Chondrocyte (in vitro differentiated cells): ENCODE measurements around the gene ATAD3B. TPM values are rescaled to one million over a fixed set of nuclear protein-coding genes. Genes with fewer than 3 reads are reported as not detected.
"Not testable (repeated sequence)": the region's sequence is repeated elsewhere in the genome, so short reads cannot be mapped to it uniquely, and the experiment has no call there.

ENCODE experiments used
- DNase-seq: peaks from one replicate; pipeline ENCODE4 v3.0.0; 2021; ENCODE audit warnings: mixed read lengths, low spot score
- H3K27ac Mint-ChIP-seq: one replicate; pipeline ENCODE4 v1.8.0; 2021; ENCODE audit warnings: mild to moderate bottlenecking, moderate library complexity, mixed read lengths; ENCODE audit not compliant: unreplicated experiment
- H3K27me3 Mint-ChIP-seq: 2 replicates; pipeline ENCODE4 v1.8.0; 2021; ENCODE audit warnings: low read depth, mixed read lengths
- H3K36me3 Mint-ChIP-seq: 2 replicates; pipeline ENCODE4 v1.8.0; 2021; ENCODE audit warnings: low read depth, mixed read lengths
- H3K4me1 Mint-ChIP-seq: 2 replicates; pipeline ENCODE4 v1.8.0; 2021; ENCODE audit warnings: low read depth, mild to moderate bottlenecking, mixed read lengths
- H3K4me3 Mint-ChIP-seq: one replicate; pipeline ENCODE4 v1.8.0; 2021; ENCODE audit warnings: mild to moderate bottlenecking, moderate library complexity, mixed read lengths; ENCODE audit not compliant: unreplicated experiment
- H3K9me3 Mint-ChIP-seq: 2 replicates; pipeline ENCODE4 v1.8.0; 2021; ENCODE audit warnings: low read depth, mixed read lengths
- CTCF ChIP-seq: fragments of 200-600 bp; sonication (generic); IDR thresholded peaks from 2 replicates; pipeline ENCODE4 v1.5.0; 2021; ENCODE audit warnings: antibody characterized with exemption, mild to moderate bottlenecking, moderate library complexity
- total RNA-seq: library from RNA; stranded (reverse); gene quantifications from 3 replicates; pipeline ENCODE4 v1.2.1, GENCODE V29; 2021

ATAD3B gene
- total RNA-seq, 1 donor from 2014 or later = 24.3 TPM

GRCh38 chr1:1482856-1483255, 11.3 kb downstream of the ATAD3B start:
- H3K9me3 Mint-ChIP-seq = no peaks in the 10 kb centered on the region
- peaks cover 7% of the 10 kb centered on the region for H3K36me3 Mint-ChIP-seq
- DNase-seq = no peak
- no peaks in the 10 kb centered on the region for H3K27me3 Mint-ChIP-seq
- H3K4me1 Mint-ChIP-seq = no peaks in the 10 kb centered on the region
- no peak overlapping the region for H3K27ac Mint-ChIP-seq
- H3K4me3 Mint-ChIP-seq = no peak overlapping the region
- TF ChIP-seq CTCF = no peak

- H3K4me3 Mint-ChIP-seq = no peak overlapping the region
- TF ChIP-seq CTCF = no peak
- no peak for DNase-seq
- H3K4me1 Mint-ChIP-seq = no peaks in the 10 kb centered on the region
- H3K27ac Mint-ChIP-seq = no peak overlapping the region
- no peaks in the 10 kb centered on the region for H3K9me3 Mint-ChIP-seq
- no peaks in the 10 kb centered on the region for H3K27me3 Mint-ChIP-seq
- H3K36me3 Mint-ChIP-seq = peaks cover 7% of the 10 kb centered on the region
Measured at GRCh38 chr1:1483714-1484113, 12.1 kb downstream of the ATAD3B start.

- H3K4me1 Mint-ChIP-seq, H3K27me3 Mint-ChIP-seq, H3K36me3 Mint-ChIP-seq: not testable (repeated sequence)
Measured at GRCh38 chr1:1484976-1485750, 13.6 kb downstream of the ATAD3B start.

GRCh38 chr1:1485755-1486317, 14.3 kb downstream of the ATAD3B start:
- not testable (repeated sequence) for H3K9me3 Mint-ChIP-seq, H3K4me3 Mint-ChIP-seq, H3K27ac Mint-ChIP-seq, H3K36me3 Mint-ChIP-seq, H3K4me1 Mint-ChIP-seq, H3K27me3 Mint-ChIP-seq, DNase-seq

More at GRCh38 chr1:1484976-1485750, 13.6 kb downstream of the ATAD3B start:
- H3K27ac Mint-ChIP-seq, H3K9me3 Mint-ChIP-seq, DNase-seq, H3K4me3 Mint-ChIP-seq: not testable (repeated sequence)

- no peaks in the 10 kb centered on the region for H3K4me1 Mint-ChIP-seq
- no peak for TF ChIP-seq CTCF
- peaks cover 18% of the 10 kb centered on the region for H3K36me3 Mint-ChIP-seq
- no peak overlapping the region for H3K4me3 Mint-ChIP-seq
- no peak overlapping the region for H3K27ac Mint-ChIP-seq
- H3K27me3 Mint-ChIP-seq = no peaks in the 10 kb centered on the region
- H3K9me3 Mint-ChIP-seq = no peaks in the 10 kb centered on the region
- no peak for DNase-seq
Measured at GRCh38 chr1:1487701-1488100, 16.1 kb downstream of the ATAD3B start.

GRCh38 chr1:1489231-1489630, 17.7 kb downstream of the ATAD3B start:
- peaks cover 3% of the 10 kb centered on the region for H3K9me3 Mint-ChIP-seq
- H3K27ac Mint-ChIP-seq = no peak overlapping the region
- no peak overlapping the region for H3K4me3 Mint-ChIP-seq
- peaks cover 27% of the 10 kb centered on the region for H3K36me3 Mint-ChIP-seq
- H3K4me1 Mint-ChIP-seq = no peaks in the 10 kb centered on the region
- no peak for DNase-seq
- H3K27me3 Mint-ChIP-seq = no peaks in the 10 kb centered on the region
- no peak for TF ChIP-seq CTCF
